Loucy (cell line): ENCODE results near the gene KLRG1.

ENCODE experiments used
- H2AFZ ChIP-seq: fragments of 200-600 bp; sonication (generic); 2 replicates; pipeline ENCODE4 v1.6.0; 2016; ENCODE audit warnings: antibody characterized with exemption, mild to moderate bottlenecking, low read length, moderate library complexity
- H3F3A ChIP-seq: fragments of 200-600 bp; 2 replicates; pipeline ENCODE4 v1.6.0; 2016; ENCODE audit warnings: antibody characterized with exemption, low read depth, mild to moderate bottlenecking
- H3K27me3 ChIP-seq: fragments of 200-600 bp; sonication (generic); 2 replicates; pipeline ENCODE4 v1.6.1; 2014; ENCODE audit warnings: low read length, mild to moderate bottlenecking; ENCODE audit not compliant: insufficient read depth, poor library complexity, severe bottlenecking
- H3K36me3 ChIP-seq: fragments of 200-600 bp; sonication (generic); 2 replicates; pipeline ENCODE4 v1.6.1; 2016; ENCODE audit warnings: low read length; ENCODE audit not compliant: insufficient read depth
- H3K4me1 ChIP-seq: fragments of 200-600 bp; sonication (generic); 2 replicates; pipeline ENCODE4 v1.5.1; 2014; ENCODE audit warnings: low read length, mild to moderate bottlenecking; ENCODE audit not compliant: insufficient read depth, poor library complexity, severe bottlenecking
- H3K4me2 ChIP-seq: fragments of 200-600 bp; sonication (generic); 2 replicates; pipeline ENCODE4 v1.6.0; 2014; ENCODE audit warnings: antibody characterized with exemption, low read length, low read depth, mild to moderate bottlenecking; ENCODE audit not compliant: poor library complexity, severe bottlenecking
- H3K4me3 ChIP-seq: fragments of 200-600 bp; sonication (generic); 2 replicates; pipeline ENCODE4 v1.5.1; 2014; ENCODE audit warnings: low read length, mild to moderate bottlenecking, mixed read lengths; ENCODE audit not compliant: poor library complexity, severe bottlenecking
- H3K79me2 ChIP-seq: fragments of 200-600 bp; sonication (generic); 2 replicates; pipeline ENCODE4 v1.6.1; 2014; ENCODE audit warnings: low read length; ENCODE audit not compliant: insufficient read depth
- H3K9ac ChIP-seq: fragments of 200-600 bp; sonication (generic); 2 replicates; pipeline ENCODE4 v1.6.0; 2014; ENCODE audit warnings: mild to moderate bottlenecking, low read depth, low read length, moderate library complexity; ENCODE audit not compliant: poor library complexity, severe bottlenecking
- H3K9me2 ChIP-seq: fragments of 200-600 bp; sonication (generic); replicated peaks from 2 replicates; pipeline ENCODE4 v1.6.1; 2016; ENCODE audit warnings: low read depth, low read length, mixed read lengths
- H3K9me3 ChIP-seq: fragments of 200-600 bp; sonication (generic); 2 replicates; pipeline ENCODE4 v1.6.1; 2014; ENCODE audit warnings: mild to moderate bottlenecking, antibody characterized with exemption, low read length, low read depth; ENCODE audit not compliant: insufficient read depth
- H4K20me1 ChIP-seq: fragments of 200-600 bp; sonication (generic); 2 replicates; pipeline ENCODE4 v1.6.0; 2014; ENCODE audit warnings: antibody characterized with exemption, low read length, mild to moderate bottlenecking; ENCODE audit not compliant: insufficient read depth, poor library complexity, severe bottlenecking
- EZH2phosphoT487 ChIP-seq: fragments of 200-600 bp; IDR thresholded peaks from 2 replicates; pipeline ENCODE4 v1.6.1; 2018; ENCODE audit warnings: antibody characterized with exemption, mild to moderate bottlenecking, moderate library complexity, borderline replicate concordance
- TF ChIP-seq, protein P1 (sequence below): fragments of 200-600 bp; sonication (generic); conservative IDR thresholded peaks from 2 replicates; pipeline ENCODE4 v1.5.1; 2014; ENCODE audit warnings: mild to moderate bottlenecking, antibody characterized with exemption, low read length

KLRG1 gene

DNA sequence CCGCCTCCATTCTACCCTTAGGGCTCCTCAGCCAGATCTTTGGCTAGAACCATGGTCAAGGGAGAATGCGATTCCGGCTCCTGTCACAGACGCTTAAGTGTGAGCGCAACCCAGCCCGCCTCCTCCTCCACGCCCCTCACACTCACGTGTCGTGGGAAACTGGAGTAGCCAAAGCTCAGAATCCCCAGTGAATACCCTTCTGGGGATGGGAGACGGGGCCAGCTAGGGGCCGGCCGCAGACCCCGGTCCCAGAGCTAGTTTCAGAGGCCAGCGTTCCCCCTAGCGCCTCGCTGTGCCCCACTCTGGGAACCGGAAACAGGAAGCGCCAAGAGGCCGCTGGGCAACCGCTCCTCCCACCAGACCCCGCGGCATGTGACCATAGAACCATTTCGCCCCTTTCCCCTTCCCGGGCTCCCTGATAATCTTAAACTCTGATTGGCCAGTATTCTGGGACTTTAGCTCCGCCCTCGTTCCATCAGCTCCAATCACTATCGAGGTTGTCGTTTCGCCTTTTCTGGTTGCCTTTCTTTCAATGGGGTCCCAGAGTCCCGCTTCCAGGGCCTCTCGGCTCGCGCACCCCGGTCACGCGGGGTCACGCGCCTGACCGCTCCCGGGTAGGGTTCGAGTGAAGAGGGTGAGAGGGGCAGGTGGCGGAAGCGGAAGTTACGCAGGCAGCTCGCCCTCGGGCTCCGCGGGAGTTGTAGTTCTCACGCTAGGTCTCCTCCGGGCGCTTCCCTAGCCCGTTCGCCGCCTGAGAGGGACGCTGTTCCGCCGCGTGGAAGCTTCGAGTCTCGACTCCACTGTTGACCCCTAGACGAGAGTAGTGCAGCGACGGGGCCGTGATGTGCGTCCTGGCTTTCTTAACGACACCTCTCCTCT is 39.8 kb upstream of the KLRG1 start, which contains the start of gene M6PR:
Gene M6PR, minus strand, starts transcription at position 304 of the 879 bp plus-strand sequence. CDS start 3,241 bp downstream, outside the sequence.
- peaks cover 19% of the 10 kb centered on the region; the same call in 1 of the 2 replicates for H3K36me3 ChIP-seq
- peak within 1 kb of the TSS; percentile 95 for H3K4me3 ChIP-seq
- H3K27me3 ChIP-seq = no peaks in the 10 kb centered on the region
- H3K9me3 ChIP-seq = peaks cover 4% of the 10 kb centered on the region; the same call in 1 of the 2 replicates
- TF ChIP-seq, protein P1, sequence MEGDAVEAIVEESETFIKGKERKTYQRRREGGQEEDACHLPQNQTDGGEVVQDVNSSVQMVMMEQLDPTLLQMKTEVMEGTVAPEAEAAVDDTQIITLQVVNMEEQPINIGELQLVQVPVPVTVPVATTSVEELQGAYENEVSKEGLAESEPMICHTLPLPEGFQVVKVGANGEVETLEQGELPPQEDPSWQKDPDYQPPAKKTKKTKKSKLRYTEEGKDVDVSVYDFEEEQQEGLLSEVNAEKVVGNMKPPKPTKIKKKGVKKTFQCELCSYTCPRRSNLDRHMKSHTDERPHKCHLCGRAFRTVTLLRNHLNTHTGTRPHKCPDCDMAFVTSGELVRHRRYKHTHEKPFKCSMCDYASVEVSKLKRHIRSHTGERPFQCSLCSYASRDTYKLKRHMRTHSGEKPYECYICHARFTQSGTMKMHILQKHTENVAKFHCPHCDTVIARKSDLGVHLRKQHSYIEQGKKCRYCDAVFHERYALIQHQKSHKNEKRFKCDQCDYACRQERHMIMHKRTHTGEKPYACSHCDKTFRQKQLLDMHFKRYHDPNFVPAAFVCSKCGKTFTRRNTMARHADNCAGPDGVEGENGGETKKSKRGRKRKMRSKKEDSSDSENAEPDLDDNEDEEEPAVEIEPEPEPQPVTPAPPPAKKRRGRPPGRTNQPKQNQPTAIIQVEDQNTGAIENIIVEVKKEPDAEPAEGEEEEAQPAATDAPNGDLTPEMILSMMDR = peak; percentile 71
- TF ChIP-seq EZH2phosphoT487 = no peak
- peak within 1 kb of the TSS; percentile 95 for H3K9ac ChIP-seq
- peaks cover 41% of the 10 kb centered on the region for H4K20me1 ChIP-seq
- H3K4me1 ChIP-seq = peaks cover 42% of the 10 kb centered on the region
- H2AFZ ChIP-seq = peak within 1 kb of the TSS; percentile 94
- peak within 1 kb of the TSS; percentile 87 for H3K4me2 ChIP-seq
- peaks cover 50% of the 10 kb centered on the region for H3K79me2 ChIP-seq
- no peaks in the 10 kb centered on the region for H3K9me2 ChIP-seq
- no peaks in the 10 kb centered on the region for H3F3A ChIP-seq

DNA sequence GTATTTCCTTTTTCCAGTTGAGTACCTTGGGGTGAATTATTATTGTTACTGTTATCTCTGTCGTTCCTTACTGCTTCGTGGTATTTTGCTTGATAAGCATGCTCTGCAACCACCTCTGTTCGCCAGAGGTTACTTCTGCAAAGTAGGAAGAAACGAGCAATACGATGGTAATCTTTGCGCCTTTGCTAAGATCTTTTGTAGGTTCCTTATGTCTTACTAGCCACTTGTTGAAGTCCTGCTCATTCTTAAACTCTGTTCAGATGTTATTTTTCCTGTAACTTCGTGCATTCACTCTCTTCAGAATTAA is 39.2 kb upstream of the KLRG1 start:
- H3K79me2 ChIP-seq = peaks cover 47% of the 10 kb centered on the region
- H3K4me2 ChIP-seq = peak overlapping the region; percentile 79
- TF ChIP-seq, protein P1 = no peak
- no peak for TF ChIP-seq EZH2phosphoT487
- H3K4me3 ChIP-seq = peak overlapping the region; percentile 95
- no peaks in the 10 kb centered on the region for H3K27me3 ChIP-seq
- no peaks in the 10 kb centered on the region for H3F3A ChIP-seq
- H2AFZ ChIP-seq = peak overlapping the region; percentile 94
- peaks cover 44% of the 10 kb centered on the region for H3K4me1 ChIP-seq
- peaks cover 40% of the 10 kb centered on the region for H4K20me1 ChIP-seq
- H3K9me2 ChIP-seq = no peaks in the 10 kb centered on the region
- peak overlapping the region; percentile 95 for H3K9ac ChIP-seq
- H3K9me3 ChIP-seq = peaks cover 4% of the 10 kb centered on the region; the same call in 1 of the 2 replicates
- peaks cover 13% of the 10 kb centered on the region; the same call in 1 of the 2 replicates for H3K36me3 ChIP-seq

DNA sequence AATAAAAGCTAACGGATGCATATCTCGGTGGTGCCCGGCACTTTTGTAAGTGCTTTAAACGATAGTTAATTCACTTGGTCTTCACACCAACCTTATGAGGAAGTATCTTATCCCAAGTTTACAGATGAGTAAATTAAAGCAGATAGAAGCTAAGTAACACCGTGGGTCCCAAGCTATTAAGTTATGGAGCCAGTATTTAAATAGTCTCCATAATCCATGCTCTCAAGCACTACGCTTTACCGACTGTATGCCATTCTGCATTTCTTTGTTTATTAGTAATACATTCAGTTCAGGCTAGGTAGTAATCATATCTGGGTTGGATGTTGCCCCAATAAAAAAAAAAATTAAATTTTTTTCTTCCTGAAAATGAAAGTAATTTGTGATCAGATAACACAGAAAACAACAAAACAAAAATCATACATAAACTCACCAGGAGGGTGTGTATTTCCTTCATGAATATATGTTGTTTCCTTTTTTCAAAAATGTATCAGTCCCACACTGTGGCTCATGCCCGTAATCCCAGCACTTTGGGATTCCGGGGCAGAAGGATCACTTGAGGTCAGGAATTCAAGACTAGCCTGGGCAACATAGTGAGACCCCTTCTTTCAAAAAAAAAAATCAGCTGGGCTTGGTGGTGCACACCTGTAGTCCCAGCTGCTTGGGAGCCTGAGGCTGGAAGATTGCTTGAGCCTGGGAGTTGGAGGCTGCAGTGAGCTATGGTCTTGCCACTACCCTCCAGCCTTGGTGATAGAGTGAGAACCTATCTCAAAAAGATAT is 38.5 kb upstream of the KLRG1 start:
- peak overlapping the region; percentile 95 for H3K9ac ChIP-seq

More for the DNA sequence above, 38.5 kb upstream of the KLRG1 start:
- H3K9me2 ChIP-seq = no peaks in the 10 kb centered on the region
- no peaks in the 10 kb centered on the region for H3K27me3 ChIP-seq
- peak overlapping the region; percentile 79 for H3K4me2 ChIP-seq
- H3K4me1 ChIP-seq = peaks cover 44% of the 10 kb centered on the region
- H4K20me1 ChIP-seq = peaks cover 33% of the 10 kb centered on the region
- H3F3A ChIP-seq = no peaks in the 10 kb centered on the region
- peak overlapping the region; percentile 94 for H2AFZ ChIP-seq
- peaks cover 39% of the 10 kb centered on the region for H3K79me2 ChIP-seq
- peak overlapping the region; percentile 95 for H3K4me3 ChIP-seq
- H3K36me3 ChIP-seq = peaks cover 6% of the 10 kb centered on the region; the same call in 1 of the 2 replicates
- no peak for TF ChIP-seq EZH2phosphoT487
- TF ChIP-seq, protein P1 = peak; percentile 36; the same call in 1 of the 2 replicates
- H3K9me3 ChIP-seq = peaks cover 7% of the 10 kb centered on the region; the same call in 1 of the 2 replicates
